IMR-90 (cell line): ENCODE measurements around the gene TCEA2. TPM values are rescaled to one million over a fixed set of nuclear protein-coding genes. Genes with fewer than 3 reads are reported as not detected.

Experiments used
- ATAC-seq: fragments of 200-7000 bp; cut with Tn5 transposase; 2 replicates; pipeline ENCODE4 v1.9.1; 2020; ENCODE audit warnings: low read depth, mild to moderate bottlenecking, moderate library complexity
- BruUV-seq: library from RNA; stranded (reverse); fragments of 400-500 nt; replicated peaks from 2 replicates; lab custom pipeline; 2021; lab: Mats Ljungman, UMichigan
- CTCF ChIA-PET: fragments of 300-600 bp; formaldehyde crosslinking; extraction: SDS; loops from one replicate; lab custom pipeline; 2021; ENCODE audit warnings: antibody characterized with exemption; lab: Yijun Ruan, JAX
- POLR2A ChIA-PET: fragments of 300-600 bp; sonication (Branson Sonifier 250); formaldehyde crosslinking; loops from one replicate; lab custom pipeline; 2022; ENCODE audit warnings: antibody characterized with exemption; ENCODE audit not compliant: unreplicated experiment; lab: Charles Lee
- DNase-seq: peaks from one replicate; pipeline ENCODE4 v3.0.0; 2013
- H2AFZ ChIP-seq: replicated peaks from 2 replicates; pipeline ENCODE3; 2013; ENCODE audit warnings: low read length, mild to moderate bottlenecking; ENCODE audit not compliant: poor library complexity
- H2AK5ac ChIP-seq: 2 replicates; pipeline ENCODE4 v1.6.1; 2013; ENCODE audit warnings: low read depth, low read length, inconsistent platforms
- H2AK9ac ChIP-seq: replicated peaks from 2 replicates; pipeline ENCODE3; 2013; ENCODE audit warnings: mild to moderate bottlenecking, low read depth, low read length, moderate library complexity; ENCODE audit not compliant: poor library complexity
- H2BK120ac ChIP-seq: 2 replicates; pipeline ENCODE4 v1.6.1; 2013; ENCODE audit warnings: low read depth, low read length, inconsistent platforms
- H2BK15ac ChIP-seq: 3 replicates; pipeline ENCODE4 v1.6.1; 2013; ENCODE audit warnings: low read depth, low read length, inconsistent platforms
- H2BK20ac ChIP-seq: 2 replicates; pipeline ENCODE4 v1.6.1; 2013; ENCODE audit warnings: low read depth, mild to moderate bottlenecking, inconsistent platforms, low read length, moderate library complexity
- H2BK5ac ChIP-seq: 2 replicates; pipeline ENCODE4 v1.6.1; 2013; ENCODE audit warnings: mild to moderate bottlenecking, low read depth, low read length, inconsistent platforms; ENCODE audit not compliant: poor library complexity, severe bottlenecking
- H3K14ac ChIP-seq: replicated peaks from 2 replicates; pipeline ENCODE4 v1.6.1; 2013; ENCODE audit warnings: low read depth, low read length, inconsistent platforms
- H3K18ac ChIP-seq: 2 replicates; pipeline ENCODE4 v1.6.1; 2013; ENCODE audit warnings: low read depth, low read length, control low read depth
- H3K23ac ChIP-seq: 2 replicates; pipeline ENCODE4 v1.6.1; 2013; ENCODE audit warnings: low read depth, low read length, inconsistent platforms
- H3K27ac ChIP-seq: 2 replicates; pipeline ENCODE4 v1.5.1; 2013; ENCODE audit warnings: mild to moderate bottlenecking, control low read depth, low read length; ENCODE audit not compliant: insufficient read depth
- H3K27me3 ChIP-seq: 2 replicates; pipeline ENCODE4 v1.6.1; 2013; ENCODE audit warnings: low read length; ENCODE audit not compliant: control insufficient read depth, insufficient read depth
- H3K36me3 ChIP-seq: 2 replicates; pipeline ENCODE4 v1.6.1; 2013; ENCODE audit warnings: low read length, mixed read lengths; ENCODE audit not compliant: control insufficient read depth, insufficient read depth
- H3K4ac ChIP-seq: 2 replicates; pipeline ENCODE4 v1.6.1; 2013; ENCODE audit warnings: low read depth, low read length, inconsistent platforms
- H3K4me1 ChIP-seq: 2 replicates; pipeline ENCODE4 v1.6.1; 2013; ENCODE audit warnings: low read length, mixed read lengths; ENCODE audit not compliant: control insufficient read depth, insufficient read depth
- H3K4me2 ChIP-seq: 2 replicates; pipeline ENCODE4 v1.6.1; 2013; ENCODE audit warnings: low read depth, mild to moderate bottlenecking, control low read depth, low read length, moderate library complexity
- H3K4me3 ChIP-seq: 2 replicates; pipeline ENCODE4 v1.5.1; 2013; ENCODE audit warnings: low read depth, mild to moderate bottlenecking, control low read depth, low read length, moderate library complexity; ENCODE audit not compliant: insufficient read depth
- H3K56ac ChIP-seq: 2 replicates; pipeline ENCODE4 v1.6.1; 2013; ENCODE audit warnings: low read length, inconsistent platforms; ENCODE audit not compliant: insufficient read depth; ENCODE audit errors: extremely low read depth
- H3K79me1 ChIP-seq, 2 experiments: 2 replicates each; pipeline ENCODE4 v1.6.1; 2013; ENCODE audit warnings: low read length in 2 of 2, inconsistent platforms in 1 of 2, low read depth in 1 of 2
- H3K9ac ChIP-seq: 2 replicates; pipeline ENCODE4 v1.6.1; 2013; ENCODE audit warnings: low read depth, low read length, control low read depth
- H3K9me1 ChIP-seq: 2 replicates; pipeline ENCODE4 v1.6.1; 2013; ENCODE audit warnings: low read length, inconsistent platforms; ENCODE audit not compliant: insufficient read depth
- H3K9me3 ChIP-seq: 2 replicates; pipeline ENCODE4 v1.6.1; 2013; ENCODE audit warnings: low read length; ENCODE audit not compliant: control insufficient read depth, insufficient read depth
- H4K20me1 ChIP-seq: 2 replicates; pipeline ENCODE4 v1.6.1; 2013; ENCODE audit warnings: low read length, inconsistent platforms; ENCODE audit not compliant: insufficient read depth
- H4K5ac ChIP-seq: 2 replicates; pipeline ENCODE4 v1.6.1; 2013; ENCODE audit warnings: mild to moderate bottlenecking, low read depth, low read length, control low read depth
- H4K8ac ChIP-seq, 2 experiments: 2 replicates each; pipeline ENCODE4 v1.6.1; 2013; ENCODE audit warnings: low read depth in 2 of 2, low read length in 2 of 2, control low read depth in 1 of 2, inconsistent platforms in 1 of 2
- H4K91ac ChIP-seq: 2 replicates; pipeline ENCODE4 v1.6.1; 2013; ENCODE audit warnings: low read depth, low read length, inconsistent platforms; ENCODE audit not compliant: insufficient read depth
- NFE2L2 ChIP-seq: fragments of 150-350 bp; IDR thresholded peaks from 2 replicates; pipeline ENCODE4 v1.6.1; 2016; ENCODE audit warnings: low read depth, mild to moderate bottlenecking, low read length
- RFX5 ChIP-seq: IDR thresholded peaks from 2 replicates; pipeline ENCODE4 v1.8.0; 2012; ENCODE audit warnings: low read depth, mild to moderate bottlenecking, low read length, moderate library complexity
- WGBS, 2 experiments: methylation state at CpG; one replicate each; pipeline versions ENCODE4 v1.1.5 to v1.1.7; 2013; ENCODE audit warnings: missing lambda C conversion rate in 2 of 2; ENCODE audit not compliant: insufficient read length in 1 of 2; ENCODE audit errors: extremely low coverage in 2 of 2; 5-methylcytosine and 5-hydroxymethylcytosine counted together
- dilution Hi-C: fragments of 300-500 bp; cut with HindIII; formaldehyde crosslinking; loops from one replicate; pipeline ENCODE4 v1.14.3; 2018; ENCODE audit warnings: low sequenced_read_pairs; ENCODE audit not compliant: unreplicated experiment
- in situ Hi-C: fragments of 300-500 bp; cut with MboI; formaldehyde crosslinking; loops from 3 replicates; pipeline ENCODE4 v1.14.3; 2019; ENCODE audit warnings: low sequenced_read_pairs, inconsistent platforms, mixed read lengths
- intact Hi-C: fragments of 100-400 bp; cut with micrococcal nuclease; formaldehyde crosslinking; loops from 2 replicates; pipeline ENCODE4 v1.10.0; 2022
- polyA plus RNA-seq, 3 experiments: library from polyadenylated mRNA; depleted of rRNA; stranded (reverse); fragments of >200 nt; gene quantifications; 2 replicates each; pipeline ENCODE4 v1.2.3, GENCODE V29; 2012; ENCODE audit warnings: low replicate concordance in 1 of 3
- total RNA-seq: library from RNA; depleted of rRNA; stranded (reverse); fragments of >200 nt; gene quantifications from 2 replicates; pipeline ENCODE4 v1.2.3, GENCODE V29; 2012
- TF ChIP-seq, protein P1 (sequence below): fragments of 150-350 bp; IDR thresholded peaks from 2 replicates; pipeline ENCODE4 v1.6.1; 2017; ENCODE audit warnings: mild to moderate bottlenecking, antibody characterized with exemption, low read length, low read depth

Gene TCEA2
- total and polyA plus RNA-seq, 2 of the 4 experiments (the other 2 are of a cell fraction) = 9.3 to 30.0 TPM

DNA sequence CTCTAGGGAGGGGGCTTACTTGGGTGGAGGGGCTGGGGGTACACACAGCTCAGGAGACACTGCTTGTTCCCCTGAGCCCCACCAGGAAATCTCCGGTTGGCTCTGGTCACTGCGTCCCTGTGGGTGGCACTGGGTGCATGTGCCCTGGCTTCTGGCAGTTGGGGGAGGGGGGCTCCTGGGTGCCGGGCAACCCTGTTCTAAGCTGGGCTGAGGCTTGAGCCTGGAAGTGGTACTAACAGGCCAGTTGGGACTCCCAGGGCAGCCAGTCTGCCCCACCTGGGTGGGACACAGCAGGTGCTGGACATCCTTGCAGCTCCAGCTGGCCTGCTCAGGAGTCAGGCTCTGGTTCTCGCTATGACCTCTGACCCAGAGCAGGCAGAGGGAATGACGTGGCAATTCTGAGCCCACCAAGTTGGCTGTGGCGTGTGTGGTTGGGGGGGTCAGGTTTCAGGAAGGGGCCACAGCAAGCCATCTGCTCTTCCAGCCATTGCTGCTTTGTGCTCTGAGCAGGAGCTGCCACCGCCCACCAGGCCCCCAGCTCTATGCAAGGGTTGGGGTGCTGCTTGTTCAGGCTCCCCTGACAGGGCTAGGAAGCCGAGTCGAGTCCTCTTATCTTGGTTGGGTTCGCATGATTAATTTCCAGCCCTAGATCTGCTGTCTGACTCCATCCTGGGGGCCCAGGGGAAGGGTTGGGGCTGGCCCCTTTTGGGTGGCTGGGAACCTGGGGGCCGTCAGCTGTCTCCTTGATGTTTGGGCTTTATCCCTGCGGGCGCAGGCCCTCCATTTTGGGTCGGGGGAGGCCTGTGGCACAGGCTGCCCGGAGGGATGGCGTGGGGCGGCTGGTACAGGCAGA is 26.4 kb upstream of the TCEA2 start:
- in situ Hi-C loops = no loop called here
- ATAC-seq (no peak), DNase-seq (peak; percentile 53)
- H3K9me1 ChIP-seq = no peaks in the 10 kb centered on the region
- H4K20me1 ChIP-seq = peaks cover 5% of the 10 kb centered on the region; the same call in 1 of the 2 replicates
- peaks cover 4% of the 10 kb centered on the region; the same call in 1 of the 2 replicates for H3K4me1 ChIP-seq
- ChIA-PET POLR2A (no interaction called here), CTCF (no interaction called here)
- peaks cover 20% of the 10 kb centered on the region for H3K36me3 ChIP-seq
- no peak overlapping the region for H3K23ac ChIP-seq
- H4K5ac ChIP-seq = no peak overlapping the region
- H3K14ac ChIP-seq = no peak overlapping the region
- H2BK120ac ChIP-seq = no peak overlapping the region
- H2AK5ac ChIP-seq = no peak overlapping the region
- H3K27me3 ChIP-seq = peaks cover 35% of the 10 kb centered on the region
- no peak overlapping the region for H3K4ac ChIP-seq
- H2AK9ac ChIP-seq = peak overlapping the region; percentile 59
- no peak overlapping the region for H3K9ac ChIP-seq
- dilution Hi-C loops = no loop called here
- H2BK15ac ChIP-seq = no peak overlapping the region
- no peak overlapping the region for H3K4me2 ChIP-seq
- H3K4me3 ChIP-seq = no peak overlapping the region
- H2BK5ac ChIP-seq = no peak overlapping the region
- no peak overlapping the region for H3K18ac ChIP-seq
- WGBS, 2 experiments = 13% methylated on average over 2 of the region's 17 CpGs; no CpG with 5 or more reads in 1 of the 2 experiments
- no peak overlapping the region for H4K8ac ChIP-seq
- intact Hi-C loops = no loop called here
- H3K9me3 ChIP-seq = no peaks in the 10 kb centered on the region
- H3K27ac ChIP-seq = no peak overlapping the region
- H4K91ac ChIP-seq = no peak overlapping the region
- no TSS peak for BruUV-seq
- H3K79me1 ChIP-seq = no peaks in the 10 kb centered on the region
- TF ChIP-seq NFE2L2 (peak; percentile 30; the same call in 1 of the 2 replicates), RFX5 (no peak)
- TF ChIP-seq, protein P1, sequence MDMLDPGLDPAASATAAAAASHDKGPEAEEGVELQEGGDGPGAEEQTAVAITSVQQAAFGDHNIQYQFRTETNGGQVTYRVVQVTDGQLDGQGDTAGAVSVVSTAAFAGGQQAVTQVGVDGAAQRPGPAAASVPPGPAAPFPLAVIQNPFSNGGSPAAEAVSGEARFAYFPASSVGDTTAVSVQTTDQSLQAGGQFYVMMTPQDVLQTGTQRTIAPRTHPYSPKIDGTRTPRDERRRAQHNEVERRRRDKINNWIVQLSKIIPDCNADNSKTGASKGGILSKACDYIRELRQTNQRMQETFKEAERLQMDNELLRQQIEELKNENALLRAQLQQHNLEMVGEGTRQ = no peak
- H2BK20ac ChIP-seq = no peak overlapping the region
- H3K56ac ChIP-seq = no peak overlapping the region
- H2AFZ ChIP-seq = no peak overlapping the region
